ENCODE results near the gene SPRR2A. TPM values are rescaled to one million over a fixed set of nuclear protein-coding genes. Genes with fewer than 3 reads are reported as not detected.

Gene SPRR2A
- total RNA-seq, result 1.0 and 3.9 TPM in 2 replicates

- Histone ChIP-seq H3K36me3 (ENCODE audit: control insufficient read depth, insufficient read depth, low read length) (no peaks in the 10 kb centered on the region), H3K4me3 (ENCODE audit: low read depth, low read length) (no peak within 1 kb of the TSS), H3K27me3 (ENCODE audit: control insufficient read depth, insufficient read depth, low read length) (no peaks in the 10 kb centered on the region)
- TF ChIP-seq, protein P1, sequence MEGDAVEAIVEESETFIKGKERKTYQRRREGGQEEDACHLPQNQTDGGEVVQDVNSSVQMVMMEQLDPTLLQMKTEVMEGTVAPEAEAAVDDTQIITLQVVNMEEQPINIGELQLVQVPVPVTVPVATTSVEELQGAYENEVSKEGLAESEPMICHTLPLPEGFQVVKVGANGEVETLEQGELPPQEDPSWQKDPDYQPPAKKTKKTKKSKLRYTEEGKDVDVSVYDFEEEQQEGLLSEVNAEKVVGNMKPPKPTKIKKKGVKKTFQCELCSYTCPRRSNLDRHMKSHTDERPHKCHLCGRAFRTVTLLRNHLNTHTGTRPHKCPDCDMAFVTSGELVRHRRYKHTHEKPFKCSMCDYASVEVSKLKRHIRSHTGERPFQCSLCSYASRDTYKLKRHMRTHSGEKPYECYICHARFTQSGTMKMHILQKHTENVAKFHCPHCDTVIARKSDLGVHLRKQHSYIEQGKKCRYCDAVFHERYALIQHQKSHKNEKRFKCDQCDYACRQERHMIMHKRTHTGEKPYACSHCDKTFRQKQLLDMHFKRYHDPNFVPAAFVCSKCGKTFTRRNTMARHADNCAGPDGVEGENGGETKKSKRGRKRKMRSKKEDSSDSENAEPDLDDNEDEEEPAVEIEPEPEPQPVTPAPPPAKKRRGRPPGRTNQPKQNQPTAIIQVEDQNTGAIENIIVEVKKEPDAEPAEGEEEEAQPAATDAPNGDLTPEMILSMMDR (IDR thresholded peaks at IDR 0.05; ENCODE audit: insufficient read depth, low read length, poor library complexity, severe bottlenecking), result no peak
- DNase-seq (ENCODE audit: low read depth), result no peak
These were observed at the start of gene SPRR2A for GRCh38 chr1:153057375-153057774. Gene SPRR2A, minus strand, starts transcription at chr1:153057512. Its CDS starts 777 bp downstream, at chr1:153056735.

GRCh38 chr1:153100245-153100644, 42.9 kb upstream of the SPRR2A start:
- Histone ChIP-seq H3K36me3 (ENCODE audit: control insufficient read depth, insufficient read depth, low read length) (no peaks in the 10 kb centered on the region), H3K4me3 (ENCODE audit: low read depth, low read length) (no peak overlapping the region), H3K27me3 (ENCODE audit: control insufficient read depth, insufficient read depth, low read length) (no peaks in the 10 kb centered on the region)
- TF ChIP-seq, protein P1 (IDR thresholded peaks at IDR 0.05; ENCODE audit: insufficient read depth, low read length, poor library complexity, severe bottlenecking), result no peak
- DNase-seq (ENCODE audit: low read depth), result peak; percentile 43

GRCh38 chr1:153099461-153100045, 42.2 kb upstream of the SPRR2A start:
- no peak for DNase-seq (ENCODE audit: low read depth)
- Histone ChIP-seq H3K27me3 (ENCODE audit: control insufficient read depth, insufficient read depth, low read length) (no peaks in the 10 kb centered on the region), H3K36me3 (ENCODE audit: control insufficient read depth, insufficient read depth, low read length) (no peaks in the 10 kb centered on the region), H3K4me3 (ENCODE audit: low read depth, low read length) (no peak overlapping the region)
- TF ChIP-seq, protein P1 (IDR thresholded peaks at IDR 0.05; ENCODE audit: insufficient read depth, low read length, poor library complexity, severe bottlenecking), result no peak

DNA sequence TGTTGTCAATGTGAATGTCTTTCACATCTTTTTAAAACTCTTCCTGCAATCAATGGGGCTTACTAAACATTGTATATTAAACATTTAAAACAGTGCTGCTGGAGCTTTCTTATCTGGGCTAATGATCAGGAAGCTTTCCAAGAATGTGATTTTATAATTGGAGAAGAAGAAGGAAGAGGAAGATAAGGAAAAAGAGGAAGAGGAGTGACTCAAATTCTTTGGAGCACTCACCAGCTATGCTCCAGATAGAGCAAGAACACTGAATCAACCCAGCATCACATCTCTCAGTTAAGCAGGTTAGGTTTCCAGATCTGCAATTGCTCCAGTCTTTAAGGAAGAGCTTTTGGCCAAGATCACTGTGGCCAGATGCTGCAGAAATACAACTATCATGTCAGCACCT, 38.5 kb upstream of the SPRR2A start:
- no peak overlapping the region for H3K4me3 ChIP-seq (ENCODE audit: low read depth, low read length)
- TF ChIP-seq, protein P1 (IDR thresholded peaks at IDR 0.05; ENCODE audit: insufficient read depth, low read length, poor library complexity, severe bottlenecking), result no peak
- H3K27me3 ChIP-seq (ENCODE audit: control insufficient read depth, insufficient read depth, low read length), result no peaks in the 10 kb centered on the region
- H3K36me3 ChIP-seq (ENCODE audit: control insufficient read depth, insufficient read depth, low read length), result no peaks in the 10 kb centered on the region
- DNase-seq (ENCODE audit: low read depth), result no peak

- H3K4me3 ChIP-seq (ENCODE audit: low read depth, low read length), result no peak within 1 kb of the TSS
- no peaks in the 10 kb centered on the region for H3K36me3 ChIP-seq (ENCODE audit: control insufficient read depth, insufficient read depth, low read length)
- no peaks in the 10 kb centered on the region for H3K27me3 ChIP-seq (ENCODE audit: control insufficient read depth, insufficient read depth, low read length)
- TF ChIP-seq, protein P1 (IDR thresholded peaks at IDR 0.05; ENCODE audit: insufficient read depth, low read length, poor library complexity, severe bottlenecking), result no peak
- DNase-seq (ENCODE audit: low read depth), result no peak
These were observed 37.1 kb upstream of the SPRR2A start, which contains the start of gene SPRR2E for GRCh38 chr1:153094426-153094825. Gene SPRR2E, minus strand, starts transcription at chr1:153094526. Its CDS starts 775 bp downstream, at chr1:153093751.

- Histone ChIP-seq H3K27me3 (ENCODE audit: control insufficient read depth, insufficient read depth, low read length) (no peaks in the 10 kb centered on the region), H3K36me3 (ENCODE audit: control insufficient read depth, insufficient read depth, low read length) (no peaks in the 10 kb centered on the region), H3K4me3 (ENCODE audit: low read depth, low read length) (no peak overlapping the region)
- TF ChIP-seq, protein P1 (IDR thresholded peaks at IDR 0.05; ENCODE audit: insufficient read depth, low read length, poor library complexity, severe bottlenecking), result no peak
- no peak for DNase-seq (ENCODE audit: low read depth)
These were observed 30.3 kb upstream of the SPRR2A start for GRCh38 chr1:153087652-153088051.
